GM18951 (cell line): Measurements from ENCODE around the gene MRPL39.

ENCODE experiments used
- POLR2A ChIP-seq: IDR thresholded peaks from 4 replicates; pipeline ENCODE4 v1.6.1; 2011; ENCODE audit warnings: mild to moderate bottlenecking; ENCODE audit not compliant: insufficient read length, insufficient read depth; ENCODE audit errors: extremely low read depth
- in situ Hi-C: fragments of 300-500 bp; cut with MboI; formaldehyde crosslinking; loops from one replicate; pipeline ENCODE4 v1.12.0; 2022; ENCODE audit warnings: low sequenced_read_pairs, mixed read lengths, inconsistent platforms; ENCODE audit not compliant: unreplicated experiment

MRPL39 gene

DNA sequence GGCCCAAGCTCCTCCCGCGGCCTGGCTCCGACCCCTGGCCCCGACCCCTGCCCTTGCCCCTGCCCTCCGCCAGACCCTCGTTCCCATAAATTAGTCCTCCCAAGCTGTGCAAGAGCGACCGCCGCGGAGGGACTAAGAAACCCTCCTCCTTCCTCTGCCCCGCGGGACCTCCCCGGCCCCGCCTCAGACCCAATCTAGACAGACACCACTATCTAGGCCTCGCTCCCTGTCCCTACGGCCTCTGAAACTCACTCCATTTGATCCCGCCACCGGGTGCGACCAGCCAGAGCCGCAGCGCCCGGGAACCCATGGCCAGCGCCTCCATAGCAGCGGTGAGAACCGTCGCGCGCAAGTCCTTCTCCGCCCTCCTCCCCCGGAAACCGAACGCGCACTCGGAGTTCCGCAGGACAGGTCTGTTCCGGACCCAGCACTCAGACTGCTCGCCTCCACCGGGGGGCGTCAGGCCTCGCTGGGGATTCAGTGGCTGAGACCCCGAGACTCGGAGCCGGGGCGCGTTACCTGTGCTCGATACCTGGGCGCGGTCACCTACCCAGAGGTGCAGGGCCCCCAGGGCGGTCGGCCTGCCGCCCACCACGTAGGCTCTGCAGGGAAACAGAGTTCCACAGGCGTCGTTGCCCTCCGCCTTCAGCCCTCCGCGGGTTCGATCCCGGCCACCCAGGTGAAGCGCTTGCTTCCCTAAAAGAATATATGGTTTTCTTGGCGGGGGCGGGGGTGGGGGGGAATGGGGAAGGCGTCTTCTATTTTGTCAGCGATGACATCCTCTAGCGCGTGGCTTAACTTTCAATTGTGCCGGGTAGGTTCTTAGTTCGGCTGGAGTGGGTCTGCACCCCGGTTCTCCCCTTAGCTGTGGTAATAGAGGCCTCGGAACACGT is at the start of gene MRPL39:
Gene MRPL39, minus strand, starts transcription at position 331 of the 893 bp plus-strand sequence. Its CDS starts 6 bp downstream, at position 325.
- in situ Hi-C loops: loop anchor here (10.0 to 25.0 kb wide), 3 partner anchors 107 to 1105 kb away; partner anchors contain the start of gene APP
- TF ChIP-seq POLR2A: peak; percentile 87

GRCh38 chr21:25656412-25656811 is 49.1 kb upstream of the MRPL39 start:
- TF ChIP-seq POLR2A: no peak
- in situ Hi-C loops: no loop called here

- in situ Hi-C loops: no loop called here
Measured at GRCh38 chr21:25649146-25649545, 41.9 kb upstream of the MRPL39 start.

DNA sequence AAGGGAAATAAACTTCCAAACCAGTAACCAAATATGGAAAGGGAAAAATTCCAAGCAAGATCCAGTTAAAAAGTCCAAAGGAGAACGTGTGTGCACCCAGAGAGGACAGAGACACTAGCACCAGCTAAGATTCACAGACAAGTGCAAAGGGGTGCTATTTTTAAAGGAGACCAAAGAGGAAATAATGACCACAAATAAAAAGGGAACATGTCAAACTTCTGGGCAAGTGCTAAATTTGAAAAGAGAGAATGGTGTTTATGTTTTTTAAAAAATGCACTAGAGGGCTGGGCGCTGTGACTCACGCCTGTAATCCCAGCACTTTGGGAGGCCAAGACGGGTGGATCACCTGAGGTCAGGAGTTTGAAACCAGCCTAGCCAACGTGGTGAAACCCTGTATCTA is 40.4 kb upstream of the MRPL39 start:
- TF ChIP-seq POLR2A: no peak
- in situ Hi-C loops: no loop called here

More at GRCh38 chr21:25649146-25649545, 41.9 kb upstream of the MRPL39 start:
- no peak for TF ChIP-seq POLR2A

GRCh38 chr21:25646474-25646873 is 39.2 kb upstream of the MRPL39 start:
- no peak for TF ChIP-seq POLR2A
- in situ Hi-C loops: no loop called here

GRCh38 chr21:25643486-25643885 is 36.2 kb upstream of the MRPL39 start:
- in situ Hi-C loops: no loop called here
- no peak for TF ChIP-seq POLR2A

GRCh38 chr21:25640943-25641292 is 33.6 kb upstream of the MRPL39 start:
- TF ChIP-seq POLR2A: no peak
- in situ Hi-C loops: no loop called here

DNA sequence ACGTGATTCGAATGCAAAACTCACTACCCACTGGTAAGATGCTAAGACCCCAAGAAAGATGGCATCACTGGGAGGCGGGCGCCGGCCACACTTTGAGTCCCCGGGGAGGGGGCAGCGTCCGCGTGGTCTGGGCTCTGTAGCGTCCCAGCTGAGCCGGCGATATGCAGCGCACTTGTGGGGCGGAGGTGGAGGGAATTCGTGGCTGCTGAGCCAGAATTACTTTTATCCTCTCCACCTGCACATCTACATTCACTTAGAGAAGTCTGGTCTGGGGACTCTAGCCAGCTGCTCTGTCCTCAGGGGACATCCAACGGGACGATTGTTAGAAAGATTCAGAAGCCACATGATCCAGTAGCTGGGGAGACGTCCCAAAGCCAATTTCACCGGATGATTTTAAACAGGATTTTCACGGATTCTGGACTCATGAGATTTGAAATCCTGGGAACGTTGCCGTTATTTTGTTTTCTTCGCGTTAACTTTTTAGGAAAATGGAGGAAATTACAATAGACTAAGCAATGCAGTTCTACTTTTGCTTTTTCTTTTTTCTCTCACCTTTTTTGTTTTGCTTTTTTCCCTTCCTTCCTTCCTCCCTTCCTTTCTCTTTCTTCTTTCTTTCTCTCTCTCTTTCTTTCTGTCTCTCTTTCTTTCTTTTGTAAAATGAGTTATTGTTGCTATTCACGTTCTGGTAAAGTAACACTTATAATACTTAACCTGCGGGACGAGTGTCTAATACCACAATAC is 33.1 kb upstream of the MRPL39 start:
- TF ChIP-seq POLR2A: no peak
- in situ Hi-C loops: no loop called here

DNA sequence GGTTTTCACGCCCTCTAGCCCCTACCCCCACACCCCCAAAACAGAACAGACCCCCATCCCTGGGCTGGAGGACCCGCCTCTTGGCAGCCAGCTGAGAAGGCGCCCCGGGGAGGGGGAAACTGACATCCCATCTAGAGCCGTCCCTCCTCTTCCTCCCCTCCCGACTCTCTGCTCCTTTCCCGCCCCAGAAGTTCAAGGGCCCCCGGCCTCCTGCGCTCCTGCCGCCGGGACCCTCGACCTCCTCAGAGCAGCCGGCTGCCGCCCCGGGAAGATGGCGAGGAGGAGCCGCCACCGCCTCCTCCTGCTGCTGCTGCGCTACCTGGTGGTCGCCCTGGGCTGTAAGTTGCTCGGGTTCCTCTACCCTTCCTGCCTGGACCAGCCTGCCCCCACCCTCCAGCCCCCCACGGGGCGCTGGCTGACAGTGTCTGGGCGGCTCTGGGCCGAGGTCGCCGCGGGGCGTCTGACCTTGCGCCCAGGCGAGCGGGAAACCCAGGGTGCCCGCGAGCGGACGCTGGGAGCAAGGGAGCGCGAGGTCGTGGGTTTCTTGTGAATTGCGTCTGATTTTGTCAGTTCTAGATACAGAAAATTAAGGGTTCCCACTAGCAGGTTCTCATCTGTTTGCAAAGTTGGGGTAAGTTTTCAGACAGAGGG is 32.4 kb upstream of the MRPL39 start:
- in situ Hi-C loops: no loop called here
- TF ChIP-seq POLR2A: no peak

DNA sequence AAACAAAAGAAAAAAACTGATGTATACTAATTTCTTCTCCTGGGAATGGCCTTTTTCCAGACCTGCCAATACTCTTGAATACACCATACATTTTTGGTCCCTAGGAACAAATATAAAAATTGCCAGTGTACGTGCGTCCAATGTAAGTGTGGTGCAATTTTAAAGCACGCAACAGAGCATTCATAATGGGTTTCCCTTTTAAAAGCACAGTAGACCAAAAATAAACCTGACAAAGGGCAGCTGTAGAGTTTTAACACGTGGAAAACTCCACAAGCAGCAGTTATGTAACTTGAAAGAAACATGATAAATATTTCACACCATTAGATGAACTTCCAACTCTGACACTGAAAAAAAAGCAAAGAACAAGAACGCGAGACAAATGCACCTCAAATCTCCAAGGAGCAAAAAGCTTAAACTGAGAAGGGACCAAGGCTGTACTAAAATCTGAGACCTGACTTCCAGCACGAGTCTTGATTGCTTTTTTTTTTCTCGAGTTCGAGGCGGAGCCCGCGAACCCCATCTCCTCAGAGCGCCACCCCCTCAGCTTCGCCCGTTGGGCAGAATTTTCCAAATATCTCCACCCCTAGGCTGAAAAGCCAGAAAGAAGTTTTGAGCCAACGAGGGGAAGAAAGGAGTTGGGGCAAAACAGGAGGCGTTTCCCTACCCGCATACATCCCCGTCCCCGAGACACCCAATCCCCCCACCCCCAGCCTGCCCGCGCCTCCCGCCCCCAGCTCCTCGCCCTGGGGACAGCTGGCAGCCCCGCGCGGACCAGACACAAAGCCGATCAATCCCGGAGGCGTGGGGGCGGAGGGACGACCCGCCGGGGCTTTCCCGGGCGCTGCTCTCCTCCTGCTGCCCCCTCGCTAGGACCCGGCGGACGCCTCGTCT is 31.6 kb upstream of the MRPL39 start, which contains the start of gene JAM2:
Gene JAM2, plus strand, starts transcription at position 599 of the 891 bp plus-strand sequence. CDS start 564 bp downstream, outside the sequence.
- TF ChIP-seq POLR2A: no peak
- in situ Hi-C loops: no loop called here

- no peak for TF ChIP-seq POLR2A
- in situ Hi-C loops: no loop called here
Measured at GRCh38 chr21:25637851-25638659, 30.8 kb upstream of the MRPL39 start.
